Sigmoid colon (tissue), 7 donors: Measurements from ENCODE around the gene AKAP10. TPM values are rescaled to one million over a fixed set of nuclear protein-coding genes. Genes with fewer than 3 reads are reported as not detected.
"Not testable (repeated sequence)": the region's sequence is repeated elsewhere in the genome, so short reads cannot be mapped to it uniquely, and the experiment has no call there.

Experiments used
- DNase-seq: peaks from one replicate; pipeline ENCODE4 v3.0.0-alpha.2; 2019
- H3K27ac ChIP-seq, 4 donors: fragments of 200-600 bp; sonication (generic); one replicate each; pipeline ENCODE4 v1.5.1; 2016 to 2019; ENCODE audit warnings: mild to moderate bottlenecking in 1 of 4
- H3K27me3 ChIP-seq, 3 donors: fragments of 200-600 bp; sonication (generic); one replicate each; pipeline ENCODE4 v1.5.1; 2019; ENCODE audit warnings: mild to moderate bottlenecking in 1 of 3
- H3K36me3 ChIP-seq, 4 donors: fragments of 200-600 bp; sonication (generic); one replicate each; pipeline ENCODE4 v1.5.1; 2016 to 2019
- H3K4me1 ChIP-seq, 4 donors: fragments of 200-600 bp; sonication (generic); one replicate each; pipeline ENCODE4 v1.5.1; 2017 to 2019
- H3K4me3 ChIP-seq, 4 donors: fragments of 200-600 bp; sonication (generic); one replicate each; pipeline ENCODE4 v1.5.1; 2017 to 2019; ENCODE audit warnings: mild to moderate bottlenecking in 2 of 4, moderate library complexity in 1 of 4
- H3K9me3 ChIP-seq, 4 donors: fragments of 200-600 bp in 3 of 4; sonication (generic) in 3 of 4; one replicate each; pipeline versions ENCODE4 v1.5.1 to v1.6.1; 2013 to 2019
- CTCF ChIP-seq, 4 experiments: fragments of 450-650 bp in 3 of 4; fragments of 200-600 bp in 1 of 4; IDR thresholded peaks; one replicate each; pipeline ENCODE4 v1.5.1; 2016 to 2019; ENCODE audit warnings: antibody characterized with exemption in 4 of 4, mild to moderate bottlenecking in 3 of 4, moderate library complexity in 2 of 4
- EP300 ChIP-seq, 4 donors: sonication (generic); formaldehyde crosslinking; IDR thresholded peaks; one replicate each; pipeline ENCODE4 v1.6.1; 2017; ENCODE audit warnings: antibody characterized with exemption in 4 of 4
- POLR2A ChIP-seq, 2 donors: fragments of 450-650 bp; IDR thresholded peaks; one replicate each; pipeline ENCODE4 v1.6.1; 2016; ENCODE audit warnings: antibody characterized with exemption in 2 of 2, mild to moderate bottlenecking in 2 of 2, moderate library complexity in 2 of 2
- POLR2AphosphoS5 ChIP-seq, 4 donors: sonication (generic); formaldehyde crosslinking; IDR thresholded peaks; one replicate each; pipeline ENCODE4 v1.6.1; 2017; ENCODE audit warnings: antibody characterized with exemption in 4 of 4
- WGBS, 2 donors: extraction: QIAGEN DNeasy Blood & Tissue Kit; methylation state at CpG; one replicate each; pipeline ENCODE4 v1.1.7; 2013; 5-methylcytosine and 5-hydroxymethylcytosine counted together
- intact Hi-C: fragments of 100-400 bp; cut with DNase I; formaldehyde crosslinking; loops from one replicate; pipeline ENCODE4 v1.15.1; 2023
- polyA plus RNA-seq, 3 donors: library from polyadenylated mRNA; stranded (reverse); fragments of 200-250 nt; gene quantifications; one replicate each; pipeline ENCODE4 v1.2.3, GENCODE V29; 2013
- total RNA-seq, 4 donors: library from RNA; depleted of rRNA; stranded (reverse); fragments of >200 nt; gene quantifications; one replicate each; pipeline ENCODE4 v1.1.0, GENCODE V29; 2016
- donor health status: healthy with polysubstance abuse.
- donor health status: Bipolar disorder and iron deficiency.
- donor health status: healthy.

AKAP10 gene
- total and polyA plus RNA-seq, 7 donors, result 9.5 to 37.5 (median 24.0) TPM

GRCh38 chr17:19900809-19901208 is 76.8 kb downstream of the AKAP10 start:
- H3K4me3 ChIP-seq, result no peak overlapping the region
- H3K9me3 ChIP-seq, result no peaks in the 10 kb centered on the region
- peaks cover 0 to 27% (median 20%) of the 10 kb centered on the region in 4 donors for H3K4me1 ChIP-seq
- 97 to 99% methylated on average over 2 of the region's 2 CpGs for WGBS, 2 donors
- no peaks in the 10 kb centered on the region for H3K27me3 ChIP-seq
- no peak for DNase-seq
- H3K36me3 ChIP-seq, result peaks cover 0 to 51% (median 8%) of the 10 kb centered on the region in 4 donors
- intact Hi-C loops, result no loop called here
- no peak overlapping the region for H3K27ac ChIP-seq
- no peak for TF ChIP-seq EP300 (IDR thresholded peaks at IDR 0.05)
- TF ChIP-seq CTCF (IDR thresholded peaks at IDR 0.05), result no peak
- TF ChIP-seq POLR2A (IDR thresholded peaks at IDR 0.05), result no peak
- TF ChIP-seq POLR2AphosphoS5 (IDR thresholded peaks at IDR 0.05), result no peak

- H3K4me1 ChIP-seq, result peaks cover 0 to 19% (median 16%) of the 10 kb centered on the region in 4 donors
- H3K27me3 ChIP-seq, result no peaks in the 10 kb centered on the region
- WGBS, 2 donors, result 79 to 87% methylated on average over 2 of the region's 2 CpGs
- no peaks in the 10 kb centered on the region for H3K9me3 ChIP-seq
- intact Hi-C loops, result no loop called here
- H3K27ac ChIP-seq, result peak overlapping the region in 1 of 4 donors; percentile 27
- TF ChIP-seq EP300 (IDR thresholded peaks at IDR 0.05) (no peak), POLR2AphosphoS5 (IDR thresholded peaks at IDR 0.05) (peak in 2 of 4 donors; percentile 7 to 33)
- H3K36me3 ChIP-seq, result peaks cover 0 to 22% (median 0%) of the 10 kb centered on the region in 4 donors
- DNase-seq, result no peak
- H3K4me3 ChIP-seq, result no peak overlapping the region
Observed at GRCh38 chr17:19897903-19898302, 79.7 kb downstream of the AKAP10 start.

GRCh38 chr17:19897090-19897837 is 80.4 kb downstream of the AKAP10 start:
- Histone ChIP-seq H3K4me1 (peaks cover 0 to 19% (median 16%) of the 10 kb centered on the region in 4 donors), H3K9me3 (no peaks in the 10 kb centered on the region), H3K36me3 (peaks cover 0 to 18% (median 0%) of the 10 kb centered on the region in 4 donors), H3K4me3 (no peak overlapping the region), H3K27ac (peak overlapping the region in 1 of 4 donors; percentile 27), H3K27me3 (no peaks in the 10 kb centered on the region)
- DNase-seq, result peak; percentile 81
- intact Hi-C loops, result no loop called here
- 36 to 72% methylated on average over 8 of the region's 8 CpGs for WGBS, 2 donors
- no peak for TF ChIP-seq CTCF (IDR thresholded peaks at IDR 0.05)

- Histone ChIP-seq H3K27me3 (no peaks in the 10 kb centered on the region), H3K27ac (no peak overlapping the region), H3K4me1 (peaks cover 0 to 19% (median 16%) of the 10 kb centered on the region in 4 donors), H3K36me3 (peaks cover 0 to 13% (median 0%) of the 10 kb centered on the region in 4 donors), H3K9me3 (no peaks in the 10 kb centered on the region), H3K4me3 (no peak overlapping the region)
- 23 to 76% methylated on average over 2 of the region's 2 CpGs for WGBS, 2 donors
- no peak for DNase-seq
- TF ChIP-seq CTCF (IDR thresholded peaks at IDR 0.05) (no peak), POLR2A (IDR thresholded peaks at IDR 0.05) (no peak), POLR2AphosphoS5 (IDR thresholded peaks at IDR 0.05) (no peak), EP300 (IDR thresholded peaks at IDR 0.05) (no peak)
- intact Hi-C loops, result no loop called here
Observed at GRCh38 chr17:19896679-19897078, 80.9 kb downstream of the AKAP10 start.

- H3K36me3 ChIP-seq, H3K27me3 ChIP-seq, H3K4me3 ChIP-seq, intact Hi-C loops, H3K27ac ChIP-seq, H3K4me1 ChIP-seq, H3K9me3 ChIP-seq, DNase-seq: not testable (repeated sequence)
- WGBS, 2 donors, result 83 to 91% methylated on average over 5 of the region's 5 CpGs
Observed at GRCh38 chr17:19890554-19890953, 87.1 kb downstream of the AKAP10 start.

GRCh38 chr17:19890001-19890400 is 87.6 kb downstream of the AKAP10 start:
- 94 to 95% methylated on average over 5 of the region's 5 CpGs for WGBS, 2 donors
- H3K4me3 ChIP-seq, H3K27me3 ChIP-seq, H3K27ac ChIP-seq, H3K36me3 ChIP-seq, H3K9me3 ChIP-seq, intact Hi-C loops, H3K4me1 ChIP-seq, DNase-seq: not testable (repeated sequence)
